HL-60 (cell line): ENCODE results near the gene CHRNB2.

ENCODE experiments used
- GABPA ChIP-seq: IDR thresholded peaks from 2 replicates; pipeline ENCODE4 v1.6.1; 2012; ENCODE audit warnings: low read depth
- POLR2AphosphoS5 ChIP-seq: IDR thresholded peaks from 2 replicates; pipeline ENCODE4 v1.6.1; 2012; ENCODE audit warnings: low read depth
- SPI1 ChIP-seq: IDR thresholded peaks from 2 replicates; pipeline ENCODE4 v1.6.1; 2012; ENCODE audit warnings: low read depth, mild to moderate bottlenecking, borderline replicate concordance
- TF ChIP-seq, protein P1 (sequence below): IDR thresholded peaks from one replicate; pipeline ENCODE4 v1.5.1; 2011; ENCODE audit warnings: low read length, control low read depth, inconsistent platforms; ENCODE audit not compliant: insufficient read depth
- TF ChIP-seq, protein P2 (sequence below): IDR thresholded peaks from 2 replicates; pipeline ENCODE4 v1.6.1; 2012; ENCODE audit warnings: low read depth; ENCODE audit not compliant: insufficient replicate concordance

DNA sequence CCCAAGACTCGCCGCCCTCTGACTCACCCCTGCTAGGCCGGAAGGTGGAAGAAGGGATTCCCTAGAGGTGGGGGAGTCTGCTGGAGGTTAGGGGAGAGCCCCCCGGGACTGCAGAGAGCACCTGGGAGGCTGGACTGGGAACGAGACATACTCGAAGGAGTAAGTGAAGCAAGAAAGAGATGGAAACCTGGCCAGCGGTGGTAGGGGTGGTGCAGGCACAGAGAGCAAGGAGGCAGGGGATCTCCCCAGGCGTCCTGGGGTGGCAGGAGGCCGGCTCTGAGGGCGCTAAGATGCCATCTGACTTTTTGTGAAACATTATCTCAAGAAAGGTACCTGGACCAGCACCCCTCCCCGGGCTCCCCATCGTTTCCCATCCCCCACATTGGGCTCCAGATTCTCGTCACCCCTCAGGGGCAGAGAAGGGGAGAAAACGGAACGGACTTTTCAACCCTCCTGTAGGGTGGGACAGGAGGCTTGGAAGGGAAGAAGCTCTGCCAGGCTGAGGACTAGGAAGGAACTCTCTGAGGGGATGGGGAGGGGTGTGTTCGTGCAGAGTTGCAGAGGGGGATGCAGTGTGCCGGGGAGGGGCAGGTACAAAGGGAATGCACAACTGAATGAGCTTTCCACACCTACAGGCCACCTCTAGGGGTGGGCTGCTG, 708 bp downstream of the CHRNB2 start:
- TF ChIP-seq, protein P1, sequence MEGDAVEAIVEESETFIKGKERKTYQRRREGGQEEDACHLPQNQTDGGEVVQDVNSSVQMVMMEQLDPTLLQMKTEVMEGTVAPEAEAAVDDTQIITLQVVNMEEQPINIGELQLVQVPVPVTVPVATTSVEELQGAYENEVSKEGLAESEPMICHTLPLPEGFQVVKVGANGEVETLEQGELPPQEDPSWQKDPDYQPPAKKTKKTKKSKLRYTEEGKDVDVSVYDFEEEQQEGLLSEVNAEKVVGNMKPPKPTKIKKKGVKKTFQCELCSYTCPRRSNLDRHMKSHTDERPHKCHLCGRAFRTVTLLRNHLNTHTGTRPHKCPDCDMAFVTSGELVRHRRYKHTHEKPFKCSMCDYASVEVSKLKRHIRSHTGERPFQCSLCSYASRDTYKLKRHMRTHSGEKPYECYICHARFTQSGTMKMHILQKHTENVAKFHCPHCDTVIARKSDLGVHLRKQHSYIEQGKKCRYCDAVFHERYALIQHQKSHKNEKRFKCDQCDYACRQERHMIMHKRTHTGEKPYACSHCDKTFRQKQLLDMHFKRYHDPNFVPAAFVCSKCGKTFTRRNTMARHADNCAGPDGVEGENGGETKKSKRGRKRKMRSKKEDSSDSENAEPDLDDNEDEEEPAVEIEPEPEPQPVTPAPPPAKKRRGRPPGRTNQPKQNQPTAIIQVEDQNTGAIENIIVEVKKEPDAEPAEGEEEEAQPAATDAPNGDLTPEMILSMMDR: no peak
- TF ChIP-seq, protein P2, sequence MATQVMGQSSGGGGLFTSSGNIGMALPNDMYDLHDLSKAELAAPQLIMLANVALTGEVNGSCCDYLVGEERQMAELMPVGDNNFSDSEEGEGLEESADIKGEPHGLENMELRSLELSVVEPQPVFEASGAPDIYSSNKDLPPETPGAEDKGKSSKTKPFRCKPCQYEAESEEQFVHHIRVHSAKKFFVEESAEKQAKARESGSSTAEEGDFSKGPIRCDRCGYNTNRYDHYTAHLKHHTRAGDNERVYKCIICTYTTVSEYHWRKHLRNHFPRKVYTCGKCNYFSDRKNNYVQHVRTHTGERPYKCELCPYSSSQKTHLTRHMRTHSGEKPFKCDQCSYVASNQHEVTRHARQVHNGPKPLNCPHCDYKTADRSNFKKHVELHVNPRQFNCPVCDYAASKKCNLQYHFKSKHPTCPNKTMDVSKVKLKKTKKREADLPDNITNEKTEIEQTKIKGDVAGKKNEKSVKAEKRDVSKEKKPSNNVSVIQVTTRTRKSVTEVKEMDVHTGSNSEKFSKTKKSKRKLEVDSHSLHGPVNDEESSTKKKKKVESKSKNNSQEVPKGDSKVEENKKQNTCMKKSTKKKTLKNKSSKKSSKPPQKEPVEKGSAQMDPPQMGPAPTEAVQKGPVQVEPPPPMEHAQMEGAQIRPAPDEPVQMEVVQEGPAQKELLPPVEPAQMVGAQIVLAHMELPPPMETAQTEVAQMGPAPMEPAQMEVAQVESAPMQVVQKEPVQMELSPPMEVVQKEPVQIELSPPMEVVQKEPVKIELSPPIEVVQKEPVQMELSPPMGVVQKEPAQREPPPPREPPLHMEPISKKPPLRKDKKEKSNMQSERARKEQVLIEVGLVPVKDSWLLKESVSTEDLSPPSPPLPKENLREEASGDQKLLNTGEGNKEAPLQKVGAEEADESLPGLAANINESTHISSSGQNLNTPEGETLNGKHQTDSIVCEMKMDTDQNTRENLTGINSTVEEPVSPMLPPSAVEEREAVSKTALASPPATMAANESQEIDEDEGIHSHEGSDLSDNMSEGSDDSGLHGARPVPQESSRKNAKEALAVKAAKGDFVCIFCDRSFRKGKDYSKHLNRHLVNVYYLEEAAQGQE: no peak
- TF ChIP-seq GABPA (no peak), POLR2AphosphoS5 (no peak), SPI1 (no peak)
